AG04449 (cell line): ENCODE measurements around the gene OCSTAMP.

Experiments
- CTCF ChIA-PET: fragments of 350-600 bp; formaldehyde crosslinking; extraction: SDS; loops from one replicate; lab custom pipeline; 2021; ENCODE audit warnings: antibody characterized with exemption; lab: Yijun Ruan, JAX
- POLR2A ChIA-PET: fragments of 400-600, 350-600 bp; formaldehyde crosslinking; extraction: SDS; loops from one replicate; lab custom pipeline; 2020; ENCODE audit warnings: antibody characterized with exemption, inconsistent platforms; lab: Yijun Ruan, JAX
- DNase-seq: peaks from one replicate; pipeline ENCODE4 v3.0.0-alpha.2; 2010; ENCODE audit warnings: low read depth, low spot score
- H3K4me3 ChIP-seq: 2 replicates; pipeline ENCODE4 v1.5.1; 2011; ENCODE audit warnings: low read depth, mild to moderate bottlenecking, control low read depth, low read length
- CTCF ChIP-seq: IDR thresholded peaks from one replicate; pipeline ENCODE4 v1.5.1; 2011; ENCODE audit warnings: mild to moderate bottlenecking, moderate library complexity, low read length, control low read depth, inconsistent platforms; ENCODE audit not compliant: insufficient read depth; ENCODE audit errors: missing control alignments

Gene OCSTAMP, protein sequence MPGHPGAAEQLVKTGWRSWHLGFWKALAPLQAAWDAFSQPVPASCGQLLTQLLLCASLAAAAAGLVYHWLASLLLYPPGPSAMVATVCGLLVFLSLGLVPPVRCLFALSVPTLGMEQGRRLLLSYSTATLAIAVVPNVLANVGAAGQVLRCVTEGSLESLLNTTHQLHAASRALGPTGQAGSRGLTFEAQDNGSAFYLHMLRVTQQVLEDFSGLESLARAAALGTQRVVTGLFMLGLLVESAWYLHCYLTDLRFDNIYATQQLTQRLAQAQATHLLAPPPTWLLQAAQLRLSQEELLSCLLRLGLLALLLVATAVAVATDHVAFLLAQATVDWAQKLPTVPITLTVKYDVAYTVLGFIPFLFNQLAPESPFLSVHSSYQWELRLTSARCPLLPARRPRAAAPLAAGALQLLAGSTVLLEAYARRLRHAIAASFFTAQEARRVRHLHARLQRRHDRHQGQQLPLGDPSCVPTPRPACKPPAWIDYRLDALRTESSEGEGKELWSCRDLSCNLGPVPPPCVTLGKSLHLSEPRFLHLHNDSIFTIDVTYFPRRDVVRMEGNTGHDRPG

DNA sequence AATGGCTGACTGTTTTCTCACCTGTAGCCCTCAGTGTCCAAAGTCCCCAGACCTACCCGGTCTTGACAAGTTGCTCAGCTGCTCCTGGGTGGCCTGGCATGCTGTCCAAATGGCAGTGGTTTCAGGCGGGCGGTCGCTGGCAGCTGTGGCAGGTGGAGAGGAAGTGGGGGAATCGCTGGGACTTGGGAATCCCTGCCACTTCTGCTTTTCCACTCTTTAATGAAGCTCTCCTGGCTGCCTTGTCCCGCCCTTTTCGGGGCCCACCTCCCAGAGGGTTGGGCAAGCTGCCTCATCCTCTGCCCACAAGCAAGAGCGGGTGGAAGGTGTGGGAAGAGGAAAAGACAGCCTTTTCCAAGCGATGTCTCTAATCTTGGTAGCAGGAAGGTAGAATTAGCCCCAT, at the start of gene OCSTAMP:
OCSTAMP (minus strand) TSS at position 194 of the 400 bp plus-strand sequence; CDS start at position 100, 94 bp downstream.
- H3K4me3 ChIP-seq, result no peak within 1 kb of the TSS
- ChIA-PET POLR2A (no interaction called here), CTCF (no interaction called here)
- DNase-seq, result no peak
- no peak for TF ChIP-seq CTCF

DNA sequence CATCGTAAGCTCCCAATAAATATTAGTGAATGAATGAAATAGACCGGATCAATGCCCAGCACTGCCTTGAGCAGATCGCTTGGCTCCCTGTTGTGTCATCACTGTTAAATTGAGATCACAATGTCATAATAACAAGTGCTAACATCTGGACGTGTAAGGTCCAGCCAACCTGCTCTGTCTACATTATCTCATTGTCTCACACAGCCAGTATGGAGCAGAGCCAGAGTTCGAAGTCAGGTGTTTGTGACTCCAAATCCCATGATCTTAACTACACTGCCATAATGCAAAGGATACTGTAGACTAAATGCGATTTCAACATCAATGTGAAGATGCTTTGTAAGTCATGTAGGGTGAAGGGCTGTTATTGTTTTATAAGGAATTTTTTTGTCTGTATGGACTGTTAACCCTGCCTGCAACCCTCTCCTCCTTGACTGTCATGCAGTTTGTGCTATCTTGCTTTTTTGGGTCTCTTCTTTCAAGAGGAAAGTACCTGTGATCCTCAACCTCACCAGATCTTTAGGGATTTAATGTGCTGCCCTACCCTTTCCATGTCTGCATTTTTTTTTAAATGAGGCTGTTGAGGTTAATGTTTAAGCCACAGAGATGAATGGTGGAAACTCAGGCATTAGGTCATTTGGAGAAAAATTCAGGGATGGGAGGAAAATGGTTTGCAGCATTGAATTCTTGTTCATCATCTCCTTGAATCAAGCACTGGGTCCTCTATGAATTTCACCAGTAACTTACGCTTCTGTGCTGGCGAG, 49.0 kb upstream of the OCSTAMP start:
- CTCF ChIA-PET, result no interaction called here
- POLR2A ChIA-PET, result no interaction called here
- no peak for DNase-seq
- no peak overlapping the region for H3K4me3 ChIP-seq
- no peak for TF ChIP-seq CTCF

DNA sequence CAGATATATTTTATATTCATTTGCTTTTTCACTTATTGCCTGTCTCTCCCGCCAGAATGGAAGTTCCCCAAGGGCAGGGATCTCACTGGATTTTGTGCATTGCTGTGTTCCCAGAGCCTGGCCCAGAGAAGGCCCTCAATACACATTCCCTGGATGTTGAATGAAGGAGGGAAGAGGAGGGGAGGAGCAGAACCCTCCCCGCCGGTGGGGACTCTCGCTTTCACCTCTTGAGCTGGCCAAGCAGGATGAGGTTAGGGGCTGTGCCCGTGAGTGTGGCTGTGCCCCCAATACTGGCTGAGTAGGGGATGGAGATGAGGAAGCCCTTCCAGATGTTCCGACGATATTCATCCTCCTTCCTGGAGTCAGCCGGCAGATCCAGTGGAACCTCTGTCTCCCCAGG, 45.5 kb upstream of the OCSTAMP start:
- CTCF ChIA-PET, result no interaction called here
- POLR2A ChIA-PET, result no interaction called here
- H3K4me3 ChIP-seq, result no peak overlapping the region
- DNase-seq, result no peak
- no peak for TF ChIP-seq CTCF

DNA sequence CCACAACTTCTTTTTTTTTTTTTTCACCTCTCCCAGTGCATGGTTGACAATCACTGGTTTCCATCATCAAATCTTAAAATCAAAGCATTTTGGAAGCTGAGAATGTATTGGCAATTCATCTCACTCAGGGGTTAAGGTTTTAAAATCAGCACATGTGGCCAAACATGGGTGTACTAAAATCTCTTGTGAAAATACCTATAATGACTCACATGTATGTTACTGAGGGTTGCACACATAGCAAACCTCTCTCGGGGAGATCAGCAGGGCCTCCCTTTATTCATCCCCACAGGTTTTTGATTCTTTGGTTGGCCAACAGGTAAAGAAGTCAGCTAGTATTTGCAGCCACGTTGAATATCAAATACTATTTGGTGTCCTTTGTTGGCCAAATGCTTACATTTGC, 44.3 kb upstream of the OCSTAMP start:
- DNase-seq, result no peak
- POLR2A ChIA-PET, result interaction anchor here (0.7 kb wide), 1 partner anchor 83 kb away, joined by 4 read pairs; no protein-coding TSS in a partner anchor
- CTCF ChIA-PET, result no interaction called here
- TF ChIP-seq CTCF, result no peak
- H3K4me3 ChIP-seq, result no peak overlapping the region

DNA sequence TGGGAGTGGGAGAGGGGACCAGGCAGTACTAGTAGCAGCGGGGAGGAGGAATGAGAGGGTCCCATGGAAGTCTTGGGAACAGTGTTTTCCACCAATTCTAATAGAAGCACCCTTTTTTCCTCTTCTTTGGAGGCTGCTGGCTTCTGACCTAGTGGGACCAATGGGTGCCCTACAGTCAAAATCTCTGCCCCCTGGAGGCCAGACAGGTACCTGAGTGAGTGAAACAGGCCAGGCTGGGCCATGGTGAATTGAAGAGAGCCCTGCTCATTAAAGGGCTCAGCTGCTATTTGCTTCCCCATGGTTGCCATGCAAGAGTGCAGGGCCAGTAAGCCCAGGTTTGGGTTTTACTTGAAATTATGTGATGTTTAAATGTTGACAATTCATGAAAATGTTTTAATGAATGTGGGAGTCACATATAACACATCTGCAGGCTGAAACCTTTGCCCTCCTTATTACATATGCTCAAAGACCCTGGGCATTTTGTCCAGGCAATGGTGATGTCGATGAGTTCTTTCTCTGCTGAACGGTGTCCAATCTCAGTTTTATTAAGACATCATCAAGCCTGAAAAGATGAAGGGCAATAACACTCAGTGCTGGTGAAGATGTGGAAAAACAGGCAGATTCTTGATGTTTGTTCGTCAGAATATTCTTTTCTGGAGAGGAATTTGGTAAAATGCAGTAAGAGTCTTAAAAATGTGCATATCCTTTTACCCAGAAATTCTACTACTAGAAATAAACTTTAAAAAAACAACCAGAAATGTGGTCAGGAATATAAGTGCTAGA, 42.3 kb upstream of the OCSTAMP start:
- POLR2A ChIA-PET, result no interaction called here
- no peak overlapping the region for H3K4me3 ChIP-seq
- DNase-seq, result no peak
- CTCF ChIA-PET, result no interaction called here
- TF ChIP-seq CTCF, result no peak

DNA sequence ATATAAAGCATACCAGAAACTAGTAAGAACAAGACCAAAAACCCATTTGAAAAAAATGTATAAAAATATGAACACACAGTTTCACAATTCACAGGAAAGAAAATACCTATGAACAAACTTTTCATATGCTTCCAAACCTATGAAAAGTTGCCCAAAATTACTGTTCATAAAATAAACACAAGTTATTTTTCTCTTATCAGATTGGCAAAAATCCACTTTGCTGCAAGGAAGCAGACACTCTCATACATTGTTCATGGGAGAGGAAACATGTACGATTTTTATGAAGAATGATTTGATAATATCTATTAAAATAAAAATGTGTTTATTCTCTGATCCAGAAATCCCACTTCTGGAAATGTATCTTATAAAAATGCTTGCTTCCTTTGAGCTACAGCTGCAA, 40.0 kb upstream of the OCSTAMP start:
- no peak for TF ChIP-seq CTCF
- ChIA-PET CTCF (no interaction called here), POLR2A (no interaction called here)
- no peak for DNase-seq
- no peak overlapping the region for H3K4me3 ChIP-seq
